ENCODE measurements around the gene NPAS2.

NPAS2 gene

DNA sequence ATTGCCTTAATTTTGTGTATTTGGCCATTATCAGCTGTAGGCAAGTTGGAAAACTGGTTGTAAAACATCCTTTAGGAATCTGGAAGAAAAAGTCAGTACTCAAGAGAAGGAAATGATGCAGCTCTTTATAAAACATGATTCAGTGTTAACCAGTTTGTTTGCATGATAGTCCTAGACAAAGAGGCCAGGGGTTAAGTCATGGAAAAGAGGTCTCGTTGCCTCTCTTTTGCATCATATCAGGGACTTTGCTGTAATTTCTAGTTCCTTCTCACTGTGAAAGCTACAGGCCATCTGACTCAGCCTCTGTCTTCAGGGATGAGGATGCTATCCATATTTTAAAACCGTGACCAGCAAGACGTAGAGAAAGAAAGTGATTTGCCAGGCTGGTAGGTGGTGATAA is 38.0 kb downstream of the NPAS2 start:
- no peak for DNase-seq

- no peak for DNase-seq
Observed at GRCh38 chr2:100859902-100860301, 40.0 kb downstream of the NPAS2 start.

GRCh38 chr2:100861340-100861739 is 41.4 kb downstream of the NPAS2 start:
- no peak for DNase-seq

- no peak for DNase-seq
Observed at GRCh38 chr2:100862081-100862480, 42.1 kb downstream of the NPAS2 start.

- DNase-seq, result no peak
Observed at GRCh38 chr2:100865816-100866460, 46.0 kb downstream of the NPAS2 start.

GRCh38 chr2:100868083-100868482 is 48.1 kb downstream of the NPAS2 start:
- DNase-seq, result no peak

DNA sequence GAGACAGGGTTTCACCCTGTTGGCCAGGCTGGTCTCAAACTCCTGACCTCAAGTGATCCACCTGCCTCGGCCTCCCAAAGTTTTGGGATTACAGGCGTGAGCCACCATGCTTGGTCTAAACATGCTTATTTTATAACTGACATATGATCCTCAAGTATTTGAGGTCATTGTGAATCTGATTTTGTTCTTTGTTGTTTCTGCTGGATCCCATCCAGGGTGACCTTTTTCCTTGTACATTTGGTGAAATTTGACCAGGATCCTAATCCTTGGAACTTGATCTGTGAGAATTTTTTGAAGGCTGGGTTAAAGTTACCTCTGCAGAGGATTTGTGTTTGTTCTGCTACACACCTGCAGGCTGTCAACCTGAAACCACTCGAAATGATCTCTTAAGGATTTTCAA is 49.2 kb downstream of the NPAS2 start:
- DNase-seq, result no peak

GRCh38 chr2:100870652-100871531 is 51.0 kb downstream of the NPAS2 start:
- peak; percentile 10 for DNase-seq

GRCh38 chr2:100875516-100876230 is 55.7 kb downstream of the NPAS2 start:
- DNase-seq, result no peak

GRCh38 chr2:100876231-100876860 is 56.4 kb downstream of the NPAS2 start:
- no peak for DNase-seq

GRCh38 chr2:100877555-100877954 is 57.6 kb downstream of the NPAS2 start:
- DNase-seq, result no peak

DNA sequence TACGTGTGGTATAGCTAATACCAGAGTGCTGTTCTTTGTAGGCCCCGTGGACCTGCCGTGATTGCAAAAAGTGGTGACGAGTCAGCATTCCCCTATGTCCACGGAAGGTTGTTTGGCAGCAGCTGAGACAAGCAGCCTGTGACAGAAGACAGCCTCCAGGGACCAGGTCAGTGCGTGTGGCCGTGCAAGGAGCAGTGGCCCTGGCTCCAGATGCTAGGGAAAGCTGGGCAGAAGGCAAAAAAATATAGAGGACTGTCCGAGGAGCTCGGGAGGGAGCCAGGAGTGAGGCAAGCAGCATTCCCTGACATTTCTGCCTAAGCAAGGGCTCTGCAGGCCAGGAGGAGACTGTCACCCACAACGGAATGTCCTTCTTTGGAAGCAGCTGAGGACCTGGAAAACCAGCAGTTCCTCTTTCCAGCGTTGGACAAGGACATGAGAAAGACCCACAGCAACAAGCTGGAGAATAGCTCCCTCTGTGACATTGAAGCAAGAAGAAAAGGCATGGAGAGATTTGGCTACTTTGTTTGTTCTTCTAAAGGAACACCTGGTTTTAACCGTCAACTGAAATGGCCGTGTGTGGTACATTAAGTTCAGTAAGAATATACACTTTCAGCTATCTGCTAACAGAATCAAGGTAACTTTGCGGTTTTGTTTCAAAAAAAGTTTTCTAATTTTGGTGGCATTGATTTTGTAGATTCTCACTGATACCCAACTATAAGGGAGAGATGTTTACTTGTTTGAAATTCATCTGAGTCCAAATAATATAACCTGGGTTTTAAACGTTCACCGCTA is 58.3 kb downstream of the NPAS2 start:
- no peak for DNase-seq

GRCh38 chr2:100879296-100879695 is 59.4 kb downstream of the NPAS2 start:
- no peak for DNase-seq

DNA sequence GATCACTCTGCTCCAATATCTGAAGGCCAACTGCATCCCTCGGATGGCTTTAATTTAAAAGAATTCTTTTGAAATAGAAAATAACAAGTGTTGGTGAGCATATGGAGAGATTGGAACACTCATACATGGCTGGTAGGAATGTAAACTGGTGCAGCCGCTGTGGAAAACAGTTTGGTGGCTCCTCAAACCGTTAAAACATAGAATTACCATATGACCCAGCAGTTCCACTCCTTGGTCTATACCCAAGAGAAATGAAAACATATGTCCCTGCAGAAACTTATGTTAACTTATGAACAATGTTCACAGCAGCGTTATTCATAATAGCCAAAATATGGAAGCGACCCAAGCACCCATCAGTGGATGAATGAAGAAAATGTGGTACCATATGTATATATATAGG is 60.1 kb downstream of the NPAS2 start:
- no peak for DNase-seq

GRCh38 chr2:100880730-100881129 is 60.8 kb downstream of the NPAS2 start:
- DNase-seq, result no peak

GRCh38 chr2:100882645-100883613 is 63.0 kb downstream of the NPAS2 start:
- DNase-seq, result no peak

GRCh38 chr2:100884145-100884621 is 64.2 kb downstream of the NPAS2 start:
- DNase-seq, result peak; percentile 47

DNA sequence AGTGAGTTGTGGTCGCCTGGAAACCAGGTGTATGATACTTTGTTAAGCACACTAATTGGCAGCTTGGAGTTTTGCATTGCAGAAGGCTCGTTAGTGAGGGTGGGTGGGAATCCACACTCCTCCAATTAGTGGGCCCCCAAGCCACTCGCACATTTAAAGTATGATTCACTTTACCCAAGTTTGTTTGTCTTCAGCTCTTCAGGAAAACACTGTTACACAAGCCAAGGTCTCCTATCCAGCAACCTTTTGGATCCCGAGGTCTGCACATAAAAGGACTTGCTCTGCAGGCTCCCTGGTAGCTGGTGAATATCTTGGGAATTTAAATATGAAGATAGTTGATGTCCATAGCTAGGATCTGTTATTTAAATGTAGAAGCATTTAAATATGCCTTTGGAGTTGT is 66.1 kb downstream of the NPAS2 start:
- no peak for DNase-seq

GRCh38 chr2:100887039-100887578 is 67.2 kb downstream of the NPAS2 start:
- no peak for DNase-seq

- no peak for DNase-seq
Observed at GRCh38 chr2:100887713-100888495, 68.0 kb downstream of the NPAS2 start.

All from hematopoietic multipotent progenitor cell treated with erythropoietin and hydrocortisone succinate and interleukin-3 and kit ligand, for 6 days (in vitro differentiated cells).